GM12878 (cell line): ENCODE results near the gene NKX1-2. TPM values are rescaled to one million over a fixed set of nuclear protein-coding genes. Genes with fewer than 3 reads are reported as not detected.

ENCODE experiments used
- ATAC-seq: fragments of 200-7000 bp; cut with Tn5 transposase; 3 replicates; pipeline ENCODE4 v1.9.1; 2020; ENCODE audit warnings: mild to moderate bottlenecking, moderate library complexity
- BruUV-seq: library from RNA; stranded (reverse); fragments of 400-500 nt; replicated peaks from 2 replicates; lab custom pipeline; 2021; lab: Mats Ljungman, UMichigan
- CTCF ChIA-PET: fragments of 300-600 bp; sonication (Branson Sonifier 250); formaldehyde crosslinking; extraction: SDS; loops from one replicate; lab custom pipeline; 2021; ENCODE audit warnings: inconsistent platforms; lab: Yijun Ruan, JAX
- POLR2A ChIA-PET: fragments of 350-600 bp; formaldehyde crosslinking; extraction: SDS; loops from one replicate; lab custom pipeline; 2021; ENCODE audit warnings: inconsistent platforms; lab: Charles Lee
- RAD21 ChIA-PET: fragments of 300-600 bp; sonication (Branson Sonifier 250); formaldehyde crosslinking; loops from one replicate; lab custom pipeline; 2023; ENCODE audit warnings: antibody characterized with exemption; ENCODE audit not compliant: unreplicated experiment; lab: Charles Lee
- SMC1A ChIA-PET: fragments of 300-600 bp; sonication (Branson Sonifier 250); formaldehyde crosslinking; loops from one replicate; lab custom pipeline; 2023; ENCODE audit not compliant: unreplicated experiment, uncharacterized antibody; lab: Charles Lee
- DNase-seq: peaks from one replicate; pipeline ENCODE4 v3.0.0-alpha.2; 2011; ENCODE audit warnings: low read depth, low spot score
- FAIRE-seq: peaks from 3 replicates; lab custom pipeline; 2011; peaks lifted over from hg19 to GRCh38; lab: Jason Lieb, UNC
- H2AFZ ChIP-seq: 2 replicates; pipeline ENCODE4 v1.6.0; 2011; ENCODE audit warnings: low read depth, low read length, control low read depth; ENCODE audit not compliant: control insufficient read depth
- H3K27ac ChIP-seq: 2 replicates; pipeline ENCODE4 v1.5.1; 2011; ENCODE audit warnings: control low read depth; ENCODE audit not compliant: control insufficient read depth, insufficient read depth
- H3K27me3 ChIP-seq, 2 experiments: replicated peaks in 1 of 2; 2 replicates each; pipeline versions ENCODE4 v1.6.0 to v1.6.1; 2011; ENCODE audit warnings: low read length in 1 of 2; ENCODE audit not compliant: control insufficient read depth in 2 of 2, insufficient read depth in 2 of 2
- H3K36me3 ChIP-seq, 2 experiments: 2 replicates each; pipeline ENCODE4 v1.5.1; 2011; ENCODE audit warnings: low read length in 1 of 2; ENCODE audit not compliant: control insufficient read depth in 2 of 2, insufficient read depth in 2 of 2
- H3K4me1 ChIP-seq: 2 replicates; pipeline ENCODE4 v1.6.1; 2011; ENCODE audit warnings: mild to moderate bottlenecking, low read length, moderate library complexity, mixed read lengths; ENCODE audit not compliant: control insufficient read depth, insufficient read depth
- H3K4me2 ChIP-seq: 2 replicates; pipeline ENCODE4 v1.6.0; 2011; ENCODE audit warnings: control low read depth; ENCODE audit not compliant: control insufficient read depth, insufficient read depth
- H3K4me3 ChIP-seq: fragments of 200-600 bp; sonication (generic); 2 replicates; pipeline ENCODE4 v1.5.1; 2016
- H3K79me2 ChIP-seq: 2 replicates; pipeline ENCODE4 v1.6.0; 2011; ENCODE audit warnings: low read length; ENCODE audit not compliant: control insufficient read depth, insufficient read depth
- H3K9ac ChIP-seq: 2 replicates; pipeline ENCODE4 v1.8.0; 2011; ENCODE audit warnings: low read length, control low read depth, mixed read lengths; ENCODE audit not compliant: control insufficient read depth, insufficient read depth
- H3K9me3 ChIP-seq: replicated peaks from 3 replicates; pipeline ENCODE4 v1.5.1; 2011; ENCODE audit warnings: mild to moderate bottlenecking, low read length; ENCODE audit not compliant: control insufficient read depth, insufficient read depth
- H4K20me1 ChIP-seq: 2 replicates; pipeline ENCODE4 v1.6.0; 2011; ENCODE audit not compliant: control insufficient read depth, insufficient read depth
- BCLAF1 ChIP-seq: fragments of 450-650 bp; IDR thresholded peaks from 2 replicates; pipeline ENCODE4 v1.6.1; 2017; ENCODE audit warnings: antibody characterized with exemption, mild to moderate bottlenecking, moderate library complexity
- CHD1 ChIP-seq: IDR thresholded peaks from 2 replicates; pipeline ENCODE4 v1.6.1; 2012; ENCODE audit warnings: low read depth, low read length, improper control_type of control experiment
- DPF2 ChIP-seq: fragments of 450-650 bp; IDR thresholded peaks from 2 replicates; pipeline ENCODE4 v1.6.1; 2017; ENCODE audit warnings: mild to moderate bottlenecking
- E2F4 ChIP-seq: IDR thresholded peaks from 2 replicates; pipeline ENCODE4 v1.6.1; 2012; ENCODE audit warnings: low read depth, low read length, improper control_type of control experiment
- ESRRA ChIP-seq: IDR thresholded peaks from 2 replicates; pipeline ENCODE4 v1.6.1; 2012; ENCODE audit warnings: mild to moderate bottlenecking, low read length, improper control_type of control experiment
- HDAC2 ChIP-seq: fragments of 200-600 bp; sonication (generic); IDR thresholded peaks from 2 replicates; pipeline ENCODE4 v1.6.1; 2017
- NBN ChIP-seq: fragments of 450-650 bp; IDR thresholded peaks from 2 replicates; pipeline ENCODE4 v1.6.1; 2016
- NFYA ChIP-seq: IDR thresholded peaks from 2 replicates; pipeline ENCODE4 v1.6.1; 2011; ENCODE audit warnings: low read depth, mild to moderate bottlenecking, low read length, improper control_type of control experiment, borderline replicate concordance
- NR2C1 ChIP-seq: fragments of 450-650 bp; IDR thresholded peaks from 2 replicates; pipeline ENCODE4 v1.6.1; 2017; ENCODE audit warnings: antibody characterized with exemption, mild to moderate bottlenecking, moderate library complexity
- SMAD5 ChIP-seq: IDR thresholded peaks from 2 replicates; pipeline ENCODE4 v1.6.1; 2016; ENCODE audit warnings: antibody characterized with exemption, low read depth
- SPI1 ChIP-seq: IDR thresholded peaks from 2 replicates; pipeline ENCODE4 v1.6.1; 2011; ENCODE audit warnings: low read depth, mild to moderate bottlenecking, low read length, moderate library complexity, borderline replicate concordance; ENCODE audit not compliant: insufficient read depth
- SRF ChIP-seq, 2 experiments: IDR thresholded peaks; 2 replicates each; pipeline ENCODE4 v1.6.1; 2011; ENCODE audit warnings: low read depth in 2 of 2, low read length in 2 of 2, mild to moderate bottlenecking in 1 of 2, moderate library complexity in 1 of 2
- ZNF207 ChIP-seq: fragments of 450-650 bp; IDR thresholded peaks from 2 replicates; pipeline ENCODE4 v1.6.1; 2014; ENCODE audit warnings: antibody characterized with exemption, mild to moderate bottlenecking, borderline replicate concordance
- WGBS: methylation state at CpG from one replicate; pipeline ENCODE4 v1.1.6; 2016; ENCODE audit warnings: low lambda C conversion rate; ENCODE audit not compliant: insufficient replicate concordance, insufficient coverage; ENCODE audit errors: missing lambda C conversion rate; 5-methylcytosine and 5-hydroxymethylcytosine counted together
- in situ Hi-C: fragments of 300-500 bp; cut with MboI; formaldehyde crosslinking; loops from 9 replicates; pipeline ENCODE4 v1.14.3; 2018; ENCODE audit warnings: mixed read lengths
- intact Hi-C: fragments of 100-400 bp; cut with micrococcal nuclease; formaldehyde crosslinking; loops from one replicate; pipeline ENCODE4 v1.14.2; 2022; ENCODE audit not compliant: unreplicated experiment
- polyA plus RNA-seq, 11 experiments: library from polyadenylated mRNA; depleted of rRNA in 4 of 11; unstranded in 6 of 11; stranded (reverse) in 5 of 11; fragments of >200 nt; fragmentation: Nextera tagmentation in 4 of 11; fragmentation: Illumina TruSeq in 1 of 11; extraction: Ambion mirVana in 4 of 11; extraction: Trizol in 1 of 11; gene quantifications; 1 replicate in 1 of 11; 2 replicates in 10 of 11; pipeline versions ENCODE4 v1.2.1 to v1.2.3, GENCODE V29; 2011 to 2016; ENCODE audit warnings: inconsistent platforms in 2 of 11, missing spikeins in 2 of 11, low read depth in 1 of 11
- total RNA-seq, 4 experiments: library from RNA; depleted of rRNA in 3 of 4; stranded (reverse); fragments of >200 nt in 3 of 4; fragmentation: Illumina TruSeq in 1 of 4; extraction: Trizol in 1 of 4; gene quantifications; 2 replicates each; pipeline versions ENCODE4 v1.2.1 to v1.2.3, GENCODE V29; 2013 to 2021
- TF ChIP-seq, protein P1 (sequence below): fragments of 450-650 bp; IDR thresholded peaks from 2 replicates; pipeline ENCODE4 v1.6.1; 2016; ENCODE audit warnings: mild to moderate bottlenecking, moderate library complexity, borderline replicate concordance

The NKX1-2 gene
- total and polyA plus RNA-seq, 10 of the 15 experiments (the other 5 are each of a cell fraction or from before 2014, with no cell fraction given): not detected

DNA sequence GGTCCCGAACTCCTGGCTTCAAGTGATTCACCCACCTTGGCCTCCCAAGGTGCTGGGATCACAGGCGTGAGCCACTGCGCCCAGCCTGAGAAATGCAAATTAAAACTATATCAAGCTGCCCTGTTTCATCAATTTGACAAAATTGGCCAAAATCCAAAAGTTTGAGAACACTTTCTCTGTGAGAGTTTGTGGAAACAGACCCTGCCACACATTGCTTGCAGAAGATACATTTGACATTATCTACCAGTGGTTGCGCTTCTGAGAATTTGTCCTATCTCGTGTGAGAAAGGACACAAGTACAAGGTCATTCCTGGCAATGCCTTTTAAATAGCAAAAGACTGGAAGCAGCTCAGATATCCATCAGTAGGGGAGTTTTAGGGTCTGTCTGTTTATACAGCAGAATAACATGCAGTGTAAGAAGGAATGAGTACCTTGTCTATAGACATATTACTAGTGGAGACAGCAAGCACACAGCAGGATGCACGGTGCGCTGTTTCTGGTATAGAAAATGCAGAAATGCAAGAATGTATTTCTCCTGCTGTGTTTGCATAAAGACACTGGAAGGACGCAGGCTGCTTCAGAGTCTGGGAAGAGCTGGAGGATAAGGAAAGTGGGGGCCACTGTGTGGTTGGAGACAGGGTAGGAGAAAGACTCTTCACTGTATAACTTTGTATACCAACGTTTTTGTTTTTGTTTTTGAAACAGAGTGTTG is 16.1 kb upstream of the NKX1-2 start:
- Histone ChIP-seq H3K27me3 (no peaks in the 10 kb centered on the region), H3K9ac (no peak overlapping the region), H3K36me3 (no peaks in the 10 kb centered on the region), H3K4me1 (peaks cover 18% of the 10 kb centered on the region), H3K4me3 (0 out of 2 replicates have a peak overlapping the region, but pooled peaks have one; percentile 41), H3K9me3 (no peaks in the 10 kb centered on the region), H3K27ac (no peak overlapping the region), H3K79me2 (no peaks in the 10 kb centered on the region), H3K4me2 (peak overlapping the region; percentile 11; the same call in 1 of the 2 replicates), H4K20me1 (no peaks in the 10 kb centered on the region), H2AFZ (peak overlapping the region; percentile 62; the same call in 1 of the 2 replicates)
- ChIA-PET POLR2A (no interaction called here), CTCF (no interaction called here), RAD21 (no interaction called here), SMC1A (no interaction called here)
- 75% methylated on average over 9 of the region's 9 CpGs for WGBS
- ATAC-seq (no peak), FAIRE-seq (no peak), DNase-seq (no peak)
- intact Hi-C loops (no loop called here), in situ Hi-C loops (no loop called here)
- no TSS peak for BruUV-seq
- TF ChIP-seq SRF (IDR thresholded peaks at IDR 0.05; ENCODE audit: low read depth in 2 of 2, low read length in 2 of 2) (no peak), CHD1 (no peak), ESRRA (no peak), SMAD5 (no peak), NR2C1 (no peak), HDAC2 (no peak), BCLAF1 (no peak), SPI1 (no peak), ZNF207 (no peak), NFYA (no peak), E2F4 (no peak), DPF2 (no peak), NBN (no peak)
- TF ChIP-seq, protein P1, sequence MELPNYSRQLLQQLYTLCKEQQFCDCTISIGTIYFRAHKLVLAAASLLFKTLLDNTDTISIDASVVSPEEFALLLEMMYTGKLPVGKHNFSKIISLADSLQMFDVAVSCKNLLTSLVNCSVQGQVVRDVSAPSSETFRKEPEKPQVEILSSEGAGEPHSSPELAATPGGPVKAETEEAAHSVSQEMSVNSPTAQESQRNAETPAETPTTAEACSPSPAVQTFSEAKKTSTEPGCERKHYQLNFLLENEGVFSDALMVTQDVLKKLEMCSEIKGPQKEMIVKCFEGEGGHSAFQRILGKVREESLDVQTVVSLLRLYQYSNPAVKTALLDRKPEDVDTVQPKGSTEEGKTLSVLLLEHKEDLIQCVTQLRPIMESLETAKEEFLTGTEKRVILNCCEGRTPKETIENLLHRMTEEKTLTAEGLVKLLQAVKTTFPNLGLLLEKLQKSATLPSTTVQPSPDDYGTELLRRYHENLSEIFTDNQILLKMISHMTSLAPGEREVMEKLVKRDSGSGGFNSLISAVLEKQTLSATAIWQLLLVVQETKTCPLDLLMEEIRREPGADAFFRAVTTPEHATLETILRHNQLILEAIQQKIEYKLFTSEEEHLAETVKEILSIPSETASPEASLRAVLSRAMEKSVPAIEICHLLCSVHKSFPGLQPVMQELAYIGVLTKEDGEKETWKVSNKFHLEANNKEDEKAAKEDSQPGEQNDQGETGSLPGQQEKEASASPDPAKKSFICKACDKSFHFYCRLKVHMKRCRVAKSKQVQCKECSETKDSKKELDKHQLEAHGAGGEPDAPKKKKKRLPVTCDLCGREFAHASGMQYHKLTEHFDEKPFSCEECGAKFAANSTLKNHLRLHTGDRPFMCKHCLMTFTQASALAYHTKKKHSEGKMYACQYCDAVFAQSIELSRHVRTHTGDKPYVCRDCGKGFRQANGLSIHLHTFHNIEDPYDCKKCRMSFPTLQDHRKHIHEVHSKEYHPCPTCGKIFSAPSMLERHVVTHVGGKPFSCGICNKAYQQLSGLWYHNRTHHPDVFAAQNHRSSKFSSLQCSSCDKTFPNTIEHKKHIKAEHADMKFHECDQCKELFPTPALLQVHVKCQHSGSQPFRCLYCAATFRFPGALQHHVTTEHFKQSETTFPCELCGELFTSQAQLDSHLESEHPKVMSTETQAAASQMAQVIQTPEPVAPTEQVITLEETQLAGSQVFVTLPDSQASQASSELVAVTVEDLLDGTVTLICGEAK: no peak
